HepG2 (cell line): ENCODE measurements around the gene ING1. TPM values are rescaled to one million over a fixed set of nuclear protein-coding genes. Genes with fewer than 3 reads are reported as not detected.
A peak's percentile ranks its signal among the peaks of the same experiment; 100 is the strongest.

Source experiments
- ATAC-seq: fragments of 200-7000 bp; cut with Tn5 transposase; 3 replicates; pipeline ENCODE4 v1.9.1; 2020; ENCODE audit warnings: mild to moderate bottlenecking, moderate library complexity
- BruUV-seq: library from RNA; stranded (reverse); fragments of 400-500 nt; replicated peaks from 2 replicates; lab custom pipeline; 2021; lab: Mats Ljungman, UMichigan
- CTCF ChIA-PET: fragments of 300-600 bp; formaldehyde crosslinking; extraction: SDS; loops from one replicate; lab custom pipeline; 2021; ENCODE audit warnings: low total read pairs, inconsistent platforms, low intra/inter-chr PET ratio; lab: Yijun Ruan, JAX
- POLR2A ChIA-PET: fragments of 350-600 bp; sonication (Branson Sonifier 250); formaldehyde crosslinking; loops from one replicate; lab custom pipeline; 2020; ENCODE audit warnings: antibody characterized with exemption, inconsistent platforms; lab: Yijun Ruan, JAX
- DNase-seq: peaks from one replicate; pipeline ENCODE4 v3.0.0-alpha.2; 2015; ENCODE audit warnings: low spot score
- FAIRE-seq: peaks from 3 replicates; lab custom pipeline; 2011; peaks lifted over from hg19 to GRCh38; lab: Jason Lieb, UNC
- H2AFZ ChIP-seq: one replicate; pipeline ENCODE4 v1.6.1; 2011; ENCODE audit warnings: low read length, inconsistent platforms
- H3K27ac ChIP-seq: fragments of 300-600 bp; 3 replicates; pipeline ENCODE4 v1.8.0; 2011; ENCODE audit warnings: mixed run types, mild to moderate bottlenecking, mixed read lengths, low read length, inconsistent platforms; ENCODE audit not compliant: insufficient read depth; ENCODE audit errors: extremely low read length
- H3K27me3 ChIP-seq, 2 experiments: fragments of 200-600 bp in 1 of 2; 2 replicates in 1 of 2; 3 replicates in 1 of 2; pipeline versions ENCODE4 v1.6.0 to v1.8.0; 2011; ENCODE audit warnings: low read length in 2 of 2, mild to moderate bottlenecking in 2 of 2, moderate library complexity in 2 of 2, inconsistent platforms in 1 of 2; ENCODE audit not compliant: insufficient read depth in 2 of 2, control insufficient read depth in 1 of 2
- H3K36me3 ChIP-seq, 2 experiments: fragments of 200-600 bp in 1 of 2; replicated peaks in 1 of 2; 2 replicates in 1 of 2; 3 replicates in 1 of 2; pipeline versions ENCODE4 v1.5.1 to v1.8.0; 2011; ENCODE audit warnings: low read length in 2 of 2, inconsistent platforms in 1 of 2; ENCODE audit not compliant: insufficient read depth in 2 of 2, control insufficient read depth in 1 of 2
- H3K4me1 ChIP-seq: 2 replicates; pipeline ENCODE4 v1.5.1; 2012; ENCODE audit warnings: low read length, inconsistent platforms; ENCODE audit not compliant: insufficient read depth
- H3K4me2 ChIP-seq: 2 replicates; pipeline ENCODE4 v1.6.0; 2011; ENCODE audit warnings: low read depth, low read length, inconsistent platforms
- H3K4me3 ChIP-seq, 3 experiments: fragments of 200-600 bp in 1 of 3; sonication (generic), shearing (Covaris generic) in 1 of 3; replicated peaks in 1 of 3; 2 replicates each; pipeline ENCODE4 v1.5.1; 2011 to 2016; ENCODE audit warnings: low read length in 3 of 3, inconsistent platforms in 2 of 3, low read depth in 2 of 3, mild to moderate bottlenecking in 2 of 3, control low read depth in 1 of 3, mixed read lengths in 1 of 3; ENCODE audit not compliant: insufficient read depth in 1 of 3
- H3K79me2 ChIP-seq: one replicate; pipeline ENCODE4 v1.6.1; 2011; ENCODE audit warnings: low read length, inconsistent platforms; ENCODE audit not compliant: insufficient read depth
- H3K9ac ChIP-seq: 2 replicates; pipeline ENCODE4 v1.6.0; 2011; ENCODE audit warnings: mild to moderate bottlenecking, low read depth, low read length, inconsistent platforms; ENCODE audit not compliant: insufficient read depth
- H3K9me3 ChIP-seq: 2 replicates; pipeline ENCODE4 v1.5.1; 2012; ENCODE audit warnings: mild to moderate bottlenecking, low read length
- H4K20me1 ChIP-seq: 2 replicates; pipeline ENCODE4 v1.6.0; 2011; ENCODE audit warnings: inconsistent platforms, mild to moderate bottlenecking, low read length, moderate library complexity; ENCODE audit not compliant: insufficient read depth
- AGO2 ChIP-seq: fragments of 200-400 bp; formaldehyde crosslinking; optimal IDR thresholded peaks from 2 replicates; pipeline ENCODE3; 2017; ENCODE audit warnings: mild to moderate bottlenecking, low read depth, low read length, moderate library complexity
- AKAP8 ChIP-seq: sonication (generic); formaldehyde crosslinking; IDR thresholded peaks from 2 replicates; pipeline ENCODE4 v1.5.1; 2020; ENCODE audit warnings: mild to moderate bottlenecking, missing genetic modification reagents
- GABPB1 ChIP-seq: IDR thresholded peaks from 2 replicates; pipeline ENCODE4 v1.6.1; 2016; ENCODE audit warnings: mild to moderate bottlenecking, missing genetic modification reagents, moderate library complexity, missing compliant biosample characterization
- KDM5B ChIP-seq: sonication (generic); formaldehyde crosslinking; IDR thresholded peaks from 2 replicates; pipeline ENCODE4 v1.4.0; 2020; ENCODE audit warnings: missing genetic modification reagents, mild to moderate bottlenecking, borderline replicate concordance
- PHF21A ChIP-seq: sonication (generic); formaldehyde crosslinking; IDR thresholded peaks from 2 replicates; pipeline ENCODE4 v1.5.0; 2020; ENCODE audit warnings: mild to moderate bottlenecking, missing genetic modification reagents
- ZBTB38 ChIP-seq: sonication (generic); formaldehyde crosslinking; IDR thresholded peaks from 2 replicates; pipeline ENCODE4 v1.5.1; 2020; ENCODE audit warnings: mild to moderate bottlenecking, missing genetic modification reagents
- WGBS: methylation state at CpG from one replicate; pipeline ENCODE4 v1.1.6; 2017; ENCODE audit warnings: low lambda C conversion rate; 5-methylcytosine and 5-hydroxymethylcytosine counted together
- in situ Hi-C: cut with HindIII; loops from 2 replicates; pipeline ENCODE4 v1.10.0; 2017; ENCODE audit warnings: low pct_unique_long_range_greater_than_20kb; ENCODE audit not compliant: extremely low pct_ligation_motif_present
- intact Hi-C: fragments of 100-400 bp; cut with micrococcal nuclease; formaldehyde crosslinking; loops from one replicate; pipeline ENCODE4 v1.10.0; 2022; ENCODE audit not compliant: unreplicated experiment
- polyA plus RNA-seq, 8 experiments: library from polyadenylated mRNA; depleted of rRNA in 3 of 8; stranded (reverse) in 7 of 8; unstranded in 1 of 8; fragments of >200 nt; fragmentation: Illumina TruSeq in 4 of 8; extraction: Trizol in 4 of 8; gene quantifications; 2 replicates each; pipeline versions ENCODE4 v1.2.1 to v1.2.3, GENCODE V29; 2011 to 2016; ENCODE audit warnings: low read depth in 4 of 8, missing spikeins in 1 of 8, mixed read lengths in 1 of 8; ENCODE audit not compliant: insufficient read depth in 1 of 8
- total RNA-seq, 5 experiments: library from RNA; depleted of rRNA; stranded (reverse); fragments of >200 nt; fragmentation: Illumina TruSeq; extraction: Trizol; gene quantifications; 2 replicates each; pipeline ENCODE4 v1.2.3, GENCODE V29; 2016; ENCODE audit warnings: low read depth in 1 of 5
- TF ChIP-seq, protein P1 (sequence below): sonication (generic); formaldehyde crosslinking; IDR thresholded peaks from 2 replicates; pipeline ENCODE4 v1.4.0; 2020; ENCODE audit warnings: low read depth, mild to moderate bottlenecking, missing genetic modification reagents

ING1 gene
- total and polyA plus RNA-seq, 2 of the 13 experiments (the other 11 are each of a cell fraction or from before 2014, with no cell fraction given), result 8.1 to 16.1 TPM

GRCh38 chr13:110719036-110719710, 5.7 kb downstream of the ING1 start:
- Histone ChIP-seq H3K9me3 (no peaks in the 10 kb centered on the region), H3K27me3 (no peaks in the 10 kb centered on the region), H3K27ac (no peak overlapping the region), H3K4me2 (no peak overlapping the region), H3K4me3 (no peak overlapping the region), H3K9ac (no peak overlapping the region), H2AFZ (no peak overlapping the region), H3K4me1 (peaks cover 18% of the 10 kb centered on the region), H3K36me3 (peaks cover 2 to 17% of the 10 kb centered on the region in 2 experiments; a peak in 3 of 5 replicates), H3K79me2 (peaks cover 58% of the 10 kb centered on the region), H4K20me1 (peaks cover 34% of the 10 kb centered on the region)
- WGBS, result 97% methylated on average over 61 of the region's 61 CpGs
- intact Hi-C loops (loop anchor here (10.0 kb wide), 2 partner anchors 96 to 264 kb away; no protein-coding TSS in a partner anchor), in situ Hi-C loops (no loop called here)
- FAIRE-seq, result no peak
- TF ChIP-seq KDM5B (CRISPR knock-in tag) (no peak), PHF21A (CRISPR knock-in tag) (no peak), AKAP8 (CRISPR knock-in tag) (0 out of 2 replicates have a peak, but pooled peaks have one; percentile 47), GABPB1 (CRISPR knock-in tag) (0 out of 2 replicates have a peak, but pooled peaks have one; percentile 14), ZBTB38 (CRISPR knock-in tag) (peak; percentile 74; the same call in 1 of the 2 replicates), AGO2 (peak; percentile 59)
- TF ChIP-seq, protein P1, sequence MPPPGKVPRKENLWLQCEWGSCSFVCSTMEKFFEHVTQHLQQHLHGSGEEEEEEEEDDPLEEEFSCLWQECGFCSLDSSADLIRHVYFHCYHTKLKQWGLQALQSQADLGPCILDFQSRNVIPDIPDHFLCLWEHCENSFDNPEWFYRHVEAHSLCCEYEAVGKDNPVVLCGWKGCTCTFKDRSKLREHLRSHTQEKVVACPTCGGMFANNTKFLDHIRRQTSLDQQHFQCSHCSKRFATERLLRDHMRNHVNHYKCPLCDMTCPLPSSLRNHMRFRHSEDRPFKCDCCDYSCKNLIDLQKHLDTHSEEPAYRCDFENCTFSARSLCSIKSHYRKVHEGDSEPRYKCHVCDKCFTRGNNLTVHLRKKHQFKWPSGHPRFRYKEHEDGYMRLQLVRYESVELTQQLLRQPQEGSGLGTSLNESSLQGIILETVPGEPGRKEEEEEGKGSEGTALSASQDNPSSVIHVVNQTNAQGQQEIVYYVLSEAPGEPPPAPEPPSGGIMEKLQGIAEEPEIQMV (CRISPR knock-in tag), result no peak
- ChIA-PET CTCF (no interaction called here), POLR2A (no interaction called here)
- BruUV-seq, result no TSS peak
- ATAC-seq, result no peak
- no peak for DNase-seq
